ENCODE data around the gene ARL4C.

ARL4C gene

GRCh38 chr2:234514099-234514498, 17.2 kb upstream of the ARL4C start:
- no peaks in the 10 kb centered on the region for H3K9me3 ChIP-seq (ENCODE audit: control insufficient read depth, insufficient read depth, low read depth, low read length)
- H3K4me3 ChIP-seq (ENCODE audit: low read depth, low read length) = no peak overlapping the region
- H3K36me3 ChIP-seq (ENCODE audit: control insufficient read depth in 2 of 2, insufficient read depth in 1 of 2, low read length in 2 of 2) = no peaks in the 10 kb centered on the region
- TF ChIP-seq ZNF843 (tag by site-specific recombination; IDR thresholded peaks at IDR 0.05) = no peak
- peak; percentile 55; the same call in 1 of the 2 replicates for TF ChIP-seq ZNF18 (tag by site-specific recombination; IDR thresholded peaks at IDR 0.05)
- ChIA-PET CTCF (no interaction called here), POLR2A (no interaction called here)
- no peak overlapping the region for H3K27ac ChIP-seq (ENCODE audit: extremely low read depth, low read depth, low read length)
- H3K4me1 ChIP-seq (ENCODE audit: control insufficient read depth, insufficient read depth, low read length) = no peaks in the 10 kb centered on the region; the same call in 1 of the 2 replicates

- Histone ChIP-seq H3K4me1 (ENCODE audit: control insufficient read depth, insufficient read depth, low read length) (no peaks in the 10 kb centered on the region; the same call in 1 of the 2 replicates), H3K9me3 (ENCODE audit: control insufficient read depth, insufficient read depth, low read depth, low read length) (no peaks in the 10 kb centered on the region), H3K36me3 (ENCODE audit: control insufficient read depth in 2 of 2, insufficient read depth in 1 of 2, low read length in 2 of 2) (no peaks in the 10 kb centered on the region), H3K27ac (ENCODE audit: extremely low read depth, low read depth, low read length) (no peak overlapping the region), H3K4me3 (ENCODE audit: low read depth, low read length) (no peak overlapping the region)
- TF ChIP-seq ZNF16 (tag by site-specific recombination; IDR thresholded peaks at IDR 0.05; ENCODE audit: low read depth) = no peak
- TF ChIP-seq ZIC2 (tag by site-specific recombination; IDR thresholded peaks at IDR 0.05) = no peak
- TF ChIP-seq ZNF664 (tag by site-specific recombination; IDR thresholded peaks at IDR 0.05) = no peak
- TF ChIP-seq ATF2 (tag by site-specific recombination; IDR thresholded peaks at IDR 0.05; ENCODE audit: low read depth) = no peak
- ChIA-PET POLR2A (no interaction called here), CTCF (interaction anchor here (0.7 to 0.8 kb wide), 3 partner anchors 32 to 605 kb away, joined by 3 to 6 read pairs (median 3); no protein-coding TSS in a partner anchor)
Observed at GRCh38 chr2:234512884-234513669, 16.2 kb upstream of the ARL4C start.

- no peak overlapping the region for H3K27ac ChIP-seq (ENCODE audit: extremely low read depth, low read depth, low read length)
- POLR2A ChIA-PET = no interaction called here
Observed at GRCh38 chr2:234502919-234503285, 6.0 kb upstream of the ARL4C start.

GRCh38 chr2:234502285-234502918, 5.5 kb upstream of the ARL4C start:
- H3K4me3 ChIP-seq (ENCODE audit: low read depth, low read length) = no peak overlapping the region
- H3K9me3 ChIP-seq (ENCODE audit: control insufficient read depth, insufficient read depth, low read depth, low read length) = no peaks in the 10 kb centered on the region
- POLR2A ChIA-PET = no interaction called here
- H3K27ac ChIP-seq (ENCODE audit: extremely low read depth, low read depth, low read length) = no peak overlapping the region
- H3K4me1 ChIP-seq (ENCODE audit: control insufficient read depth, insufficient read depth, low read length) = peaks cover 7% of the 10 kb centered on the region
- CTCF ChIA-PET = interaction anchor here (0.6 to 2.7 kb wide), 12 partner anchors 33 to 614 kb away, joined by 3 to 16 read pairs (median 4); no protein-coding TSS in a partner anchor
- H3K36me3 ChIP-seq (ENCODE audit: control insufficient read depth in 2 of 2, insufficient read depth in 1 of 2, low read length in 2 of 2) = no peaks in the 10 kb centered on the region
- TF ChIP-seq HIC1 (tag by site-specific recombination; IDR thresholded peaks at IDR 0.05) = peak; percentile 14; the same call in 1 of the 2 replicates
- TF ChIP-seq TRIM28 (IDR thresholded peaks at IDR 0.05; ENCODE audit: borderline replicate concordance, low read length) = peak; percentile 41; the same call in 1 of the 2 replicates
- TF ChIP-seq ZBTB17 (tag by site-specific recombination; IDR thresholded peaks at IDR 0.05) = peak; percentile 84
- TF ChIP-seq ZNF391 (tag by site-specific recombination; IDR thresholded peaks at IDR 0.05; ENCODE audit: borderline replicate concordance, low read depth) = 0 out of 2 replicates have a peak, but pooled peaks have one; percentile 27
- TF ChIP-seq ZNF426 (tag by site-specific recombination; IDR thresholded peaks at IDR 0.05) = no peak
- no peak for TF ChIP-seq ZNF132 (tag by site-specific recombination; IDR thresholded peaks at IDR 0.05; ENCODE audit: borderline replicate concordance)
- no peak for TF ChIP-seq ZNF10 (tag by site-specific recombination; IDR thresholded peaks at IDR 0.05)
- TF ChIP-seq OSR2 (tag by site-specific recombination; IDR thresholded peaks at IDR 0.05) = peak; percentile 91
- TF ChIP-seq ZNF157 (tag by site-specific recombination; IDR thresholded peaks at IDR 0.05) = no peak
- TF ChIP-seq PATZ1 (tag by site-specific recombination; IDR thresholded peaks at IDR 0.05) = no peak
- TF ChIP-seq ZNF580 (tag by site-specific recombination; IDR thresholded peaks at IDR 0.05) = no peak

More at GRCh38 chr2:234502919-234503285, 6.0 kb upstream of the ARL4C start:
- TF ChIP-seq ZEB2 (tag by site-specific recombination; IDR thresholded peaks at IDR 0.05) (0 out of 2 replicates have a peak, but pooled peaks have one; percentile 0), ZNF133 (tag by site-specific recombination; IDR thresholded peaks at IDR 0.05) (no peak), ZBTB17 (tag by site-specific recombination; IDR thresholded peaks at IDR 0.05) (0 out of 2 replicates have a peak, but pooled peaks have one; percentile 12)
- Histone ChIP-seq H3K4me3 (ENCODE audit: low read depth, low read length) (no peak overlapping the region), H3K4me1 (ENCODE audit: control insufficient read depth, insufficient read depth, low read length) (peaks cover 7% of the 10 kb centered on the region), H3K9me3 (ENCODE audit: control insufficient read depth, insufficient read depth, low read depth, low read length) (no peaks in the 10 kb centered on the region), H3K36me3 (ENCODE audit: control insufficient read depth in 2 of 2, insufficient read depth in 1 of 2, low read length in 2 of 2) (no peaks in the 10 kb centered on the region)
- CTCF ChIA-PET = interaction anchor here (0.8 to 2.0 kb wide), 8 partner anchors 42 to 614 kb away, joined by 3 to 5 read pairs (median 3); no protein-coding TSS in a partner anchor
